ENCODE results near the gene CADPS2.
"Not testable (repeated sequence)": the region's sequence is repeated elsewhere in the genome, so short reads cannot be mapped to it uniquely, and the experiment has no call there.

The CADPS2 gene

DNA sequence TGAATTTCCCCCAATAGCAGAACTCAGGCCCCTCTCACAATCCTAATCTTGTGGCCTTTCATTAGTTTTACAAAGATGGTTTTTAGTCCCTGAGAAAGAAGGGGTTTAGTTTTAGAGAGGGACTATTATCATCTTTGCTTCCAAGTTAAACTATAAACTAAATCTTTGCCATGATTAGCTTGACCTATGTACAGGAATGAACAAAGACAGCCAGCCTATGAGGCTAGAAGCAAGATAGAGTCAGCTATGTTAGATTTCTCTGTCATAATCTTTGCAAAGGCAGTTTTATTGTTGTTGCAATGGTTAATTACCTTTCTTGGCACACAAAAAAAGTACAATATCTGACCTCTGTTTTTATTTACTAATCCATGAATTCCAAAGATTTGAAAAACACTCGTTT is 206.4 kb downstream of the CADPS2 start:
- Histone ChIP-seq H4K20me1 (ENCODE audit: low read depth, low read length) (no peaks in the 10 kb centered on the region), H3K36me3 (ENCODE audit: low read length) (no peaks in the 10 kb centered on the region), H3K4me2 (ENCODE audit: low read depth, low read length, poor library complexity, severe bottlenecking) (no peak overlapping the region), H3K27ac (ENCODE audit: low read depth, low read length) (no peak overlapping the region), H3K4me3 (ENCODE audit: insufficient read depth, low read length, poor library complexity, severe bottlenecking) (no peak overlapping the region), H3K9me3 (ENCODE audit: insufficient read depth, low read length) (no peaks in the 10 kb centered on the region), H2AFZ (ENCODE audit: low read depth, low read length, severe bottlenecking) (no peak overlapping the region), H3K27me3 (ENCODE audit: low read length) (no peaks in the 10 kb centered on the region), H3K79me2 (ENCODE audit: insufficient read depth, low read length) (no peaks in the 10 kb centered on the region), H3K9ac (ENCODE audit: low read length) (no peak overlapping the region), H3F3A (ENCODE audit: insufficient read depth) (no peaks in the 10 kb centered on the region), H3K9me2 (replicated peaks; ENCODE audit: insufficient read depth, low read length) (no peaks in the 10 kb centered on the region)
- no peak for TF ChIP-seq EZH2phosphoT487 (conservative IDR thresholded peaks at IDR 0.05; ENCODE audit: low read length)
- TF ChIP-seq, protein P1, sequence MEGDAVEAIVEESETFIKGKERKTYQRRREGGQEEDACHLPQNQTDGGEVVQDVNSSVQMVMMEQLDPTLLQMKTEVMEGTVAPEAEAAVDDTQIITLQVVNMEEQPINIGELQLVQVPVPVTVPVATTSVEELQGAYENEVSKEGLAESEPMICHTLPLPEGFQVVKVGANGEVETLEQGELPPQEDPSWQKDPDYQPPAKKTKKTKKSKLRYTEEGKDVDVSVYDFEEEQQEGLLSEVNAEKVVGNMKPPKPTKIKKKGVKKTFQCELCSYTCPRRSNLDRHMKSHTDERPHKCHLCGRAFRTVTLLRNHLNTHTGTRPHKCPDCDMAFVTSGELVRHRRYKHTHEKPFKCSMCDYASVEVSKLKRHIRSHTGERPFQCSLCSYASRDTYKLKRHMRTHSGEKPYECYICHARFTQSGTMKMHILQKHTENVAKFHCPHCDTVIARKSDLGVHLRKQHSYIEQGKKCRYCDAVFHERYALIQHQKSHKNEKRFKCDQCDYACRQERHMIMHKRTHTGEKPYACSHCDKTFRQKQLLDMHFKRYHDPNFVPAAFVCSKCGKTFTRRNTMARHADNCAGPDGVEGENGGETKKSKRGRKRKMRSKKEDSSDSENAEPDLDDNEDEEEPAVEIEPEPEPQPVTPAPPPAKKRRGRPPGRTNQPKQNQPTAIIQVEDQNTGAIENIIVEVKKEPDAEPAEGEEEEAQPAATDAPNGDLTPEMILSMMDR (IDR thresholded peaks at IDR 0.05; ENCODE audit: insufficient read depth, low read length, poor library complexity, severe bottlenecking) = no peak

DNA sequence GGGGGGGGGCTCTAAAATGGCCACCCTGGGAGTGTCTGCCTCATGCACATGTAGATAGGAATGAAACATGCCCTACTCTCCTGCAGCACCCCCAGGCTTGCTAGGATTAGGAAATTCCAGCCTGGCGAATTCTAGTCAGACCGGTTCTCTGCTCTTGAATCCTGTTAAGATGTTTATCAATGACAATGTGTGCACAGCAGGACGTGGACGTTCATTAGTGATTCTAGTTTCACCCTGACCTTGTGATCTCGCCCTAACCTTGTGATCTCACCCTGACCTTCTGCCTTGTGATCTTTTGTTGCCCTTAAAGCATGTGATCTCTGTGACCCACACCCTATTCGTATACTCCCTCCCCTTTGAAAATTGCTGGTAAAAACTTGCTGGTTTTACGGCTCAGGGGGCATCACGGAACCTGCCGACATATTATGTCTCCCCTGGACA is 207.0 kb downstream of the CADPS2 start:
- H3F3A ChIP-seq (ENCODE audit: insufficient read depth); H3K4me2 ChIP-seq (ENCODE audit: low read depth, low read length, poor library complexity, severe bottlenecking); H3K9me2 ChIP-seq (replicated peaks; ENCODE audit: insufficient read depth, low read length); H3K79me2 ChIP-seq (ENCODE audit: insufficient read depth, low read length); H3K27me3 ChIP-seq (ENCODE audit: low read length); H3K9ac ChIP-seq (ENCODE audit: low read length); H2AFZ ChIP-seq (ENCODE audit: low read depth, low read length, severe bottlenecking); H3K4me3 ChIP-seq (ENCODE audit: insufficient read depth, low read length, poor library complexity, severe bottlenecking); H3K27ac ChIP-seq (ENCODE audit: low read depth, low read length); H4K20me1 ChIP-seq (ENCODE audit: low read depth, low read length); H3K36me3 ChIP-seq (ENCODE audit: low read length); H3K9me3 ChIP-seq (ENCODE audit: insufficient read depth, low read length): not testable (repeated sequence)

DNA sequence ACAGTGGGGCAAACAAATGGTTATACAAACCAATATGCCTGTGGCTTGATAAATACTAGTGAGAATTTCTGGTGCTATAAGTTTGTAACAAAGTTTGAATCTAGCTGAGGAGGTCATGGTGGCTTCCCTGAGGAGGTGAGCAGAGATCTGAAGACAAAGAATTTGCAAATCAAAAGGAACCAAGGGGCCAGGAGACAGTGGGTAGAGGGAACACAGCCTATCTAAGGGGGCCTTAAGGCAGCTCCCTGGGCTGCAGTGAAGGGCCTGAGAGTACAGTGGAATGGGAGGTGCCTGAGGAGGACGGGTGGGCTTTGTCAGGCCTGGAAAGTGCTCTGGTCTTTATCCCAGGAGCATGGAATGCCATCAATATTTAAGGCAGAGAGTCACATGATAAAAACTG is 209.1 kb downstream of the CADPS2 start:
- no peak overlapping the region for H3K9ac ChIP-seq (ENCODE audit: low read length)
- no peaks in the 10 kb centered on the region for H3K9me3 ChIP-seq (ENCODE audit: insufficient read depth, low read length)
- H3F3A ChIP-seq (ENCODE audit: insufficient read depth) = no peaks in the 10 kb centered on the region
- H3K4me3 ChIP-seq (ENCODE audit: insufficient read depth, low read length, poor library complexity, severe bottlenecking) = no peak overlapping the region
- H3K9me2 ChIP-seq (replicated peaks; ENCODE audit: insufficient read depth, low read length) = no peaks in the 10 kb centered on the region
- TF ChIP-seq, protein P1 (IDR thresholded peaks at IDR 0.05; ENCODE audit: insufficient read depth, low read length, poor library complexity, severe bottlenecking) = no peak
- TF ChIP-seq EZH2phosphoT487 (conservative IDR thresholded peaks at IDR 0.05; ENCODE audit: low read length) = no peak
- H4K20me1 ChIP-seq (ENCODE audit: low read depth, low read length) = no peaks in the 10 kb centered on the region
- H3K4me2 ChIP-seq (ENCODE audit: low read depth, low read length, poor library complexity, severe bottlenecking) = no peak overlapping the region
- H3K27me3 ChIP-seq (ENCODE audit: low read length) = no peaks in the 10 kb centered on the region
- H3K79me2 ChIP-seq (ENCODE audit: insufficient read depth, low read length) = no peaks in the 10 kb centered on the region
- H3K27ac ChIP-seq (ENCODE audit: low read depth, low read length) = no peak overlapping the region
- H2AFZ ChIP-seq (ENCODE audit: low read depth, low read length, severe bottlenecking) = no peak overlapping the region
- H3K36me3 ChIP-seq (ENCODE audit: low read length) = no peaks in the 10 kb centered on the region

DNA sequence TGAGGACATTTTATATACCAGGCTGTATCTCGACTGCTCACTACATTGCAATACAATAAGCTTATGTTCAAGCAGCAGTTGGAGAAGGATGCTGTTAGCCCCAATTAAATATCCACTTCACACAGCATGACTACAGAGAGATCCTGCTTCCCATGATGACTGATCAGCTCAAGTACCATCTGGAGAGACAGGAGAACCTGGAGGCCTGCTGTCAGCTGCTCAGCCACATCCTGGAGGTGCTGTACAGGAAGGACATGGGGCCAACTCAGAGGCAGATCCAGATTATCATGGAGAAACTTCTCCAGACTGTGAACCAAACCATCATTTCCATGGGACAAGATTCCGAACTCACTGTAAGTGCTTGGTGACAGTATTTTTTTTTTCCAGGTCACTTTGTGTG is 209.8 kb downstream of the CADPS2 start:
- Histone ChIP-seq H3K4me3 (ENCODE audit: insufficient read depth, low read length, poor library complexity, severe bottlenecking) (no peak overlapping the region), H4K20me1 (ENCODE audit: low read depth, low read length) (no peaks in the 10 kb centered on the region), H2AFZ (ENCODE audit: low read depth, low read length, severe bottlenecking) (no peak overlapping the region), H3F3A (ENCODE audit: insufficient read depth) (no peaks in the 10 kb centered on the region), H3K79me2 (ENCODE audit: insufficient read depth, low read length) (no peaks in the 10 kb centered on the region), H3K27me3 (ENCODE audit: low read length) (no peaks in the 10 kb centered on the region), H3K4me2 (ENCODE audit: low read depth, low read length, poor library complexity, severe bottlenecking) (no peak overlapping the region), H3K27ac (ENCODE audit: low read depth, low read length) (no peak overlapping the region), H3K9me2 (replicated peaks; ENCODE audit: insufficient read depth, low read length) (no peaks in the 10 kb centered on the region), H3K9me3 (ENCODE audit: insufficient read depth, low read length) (no peaks in the 10 kb centered on the region), H3K9ac (ENCODE audit: low read length) (no peak overlapping the region), H3K36me3 (ENCODE audit: low read length) (no peaks in the 10 kb centered on the region)
- TF ChIP-seq, protein P1 (IDR thresholded peaks at IDR 0.05; ENCODE audit: insufficient read depth, low read length, poor library complexity, severe bottlenecking) = no peak
